GM21390 (cell line): ENCODE measurements around the gene APOC1.
"Not testable (repeated sequence)": the region's sequence is repeated elsewhere in the genome, so short reads cannot be mapped to it uniquely, and the experiment has no call there.

Experiments
- ATAC-seq: cut with Tn5 transposase; IDR thresholded peaks from one replicate; pipeline ENCODE4 v1.9.1; 2021; ENCODE audit not compliant: unreplicated experiment

APOC1 gene

DNA sequence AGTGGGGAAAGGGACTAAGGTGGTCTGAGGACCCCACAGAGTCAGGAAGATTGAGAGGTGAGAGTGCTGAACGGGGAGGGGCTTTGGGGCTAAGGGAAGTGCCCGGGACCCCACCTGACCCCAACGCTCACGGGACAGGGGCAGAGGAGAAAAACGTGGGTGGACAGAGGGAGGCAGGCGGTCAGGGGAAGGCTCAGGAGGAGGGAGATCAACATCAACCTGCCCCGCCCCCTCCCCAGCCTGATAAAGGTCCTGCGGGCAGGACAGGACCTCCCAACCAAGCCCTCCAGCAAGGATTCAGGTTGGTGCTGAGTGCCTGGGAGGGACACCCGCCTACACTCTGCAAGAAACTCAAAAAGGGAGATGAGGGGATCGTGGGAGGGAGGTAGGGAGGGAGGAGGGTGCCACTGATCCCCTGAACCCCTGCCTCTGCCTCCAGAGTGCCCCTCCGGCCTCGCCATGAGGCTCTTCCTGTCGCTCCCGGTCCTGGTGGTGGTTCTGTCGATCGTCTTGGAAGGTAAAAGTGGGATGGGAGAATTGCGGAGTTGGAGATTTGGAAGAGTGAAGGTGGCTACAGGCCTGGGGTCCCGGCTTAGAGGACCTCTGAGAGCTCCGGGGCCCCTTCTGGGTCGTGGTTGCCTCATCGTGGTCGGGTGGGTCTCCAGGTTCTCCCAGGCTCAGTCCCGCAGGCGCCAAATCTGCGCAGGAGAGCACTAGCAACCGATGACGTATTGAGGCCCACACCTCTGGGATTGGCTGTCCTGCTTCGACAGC, at the start of gene APOC1:
APOC1 (plus strand) TSS at position 176 of the 774 bp plus-strand sequence; CDS start at position 460, 284 bp downstream.
- not testable (repeated sequence) for ATAC-seq

DNA sequence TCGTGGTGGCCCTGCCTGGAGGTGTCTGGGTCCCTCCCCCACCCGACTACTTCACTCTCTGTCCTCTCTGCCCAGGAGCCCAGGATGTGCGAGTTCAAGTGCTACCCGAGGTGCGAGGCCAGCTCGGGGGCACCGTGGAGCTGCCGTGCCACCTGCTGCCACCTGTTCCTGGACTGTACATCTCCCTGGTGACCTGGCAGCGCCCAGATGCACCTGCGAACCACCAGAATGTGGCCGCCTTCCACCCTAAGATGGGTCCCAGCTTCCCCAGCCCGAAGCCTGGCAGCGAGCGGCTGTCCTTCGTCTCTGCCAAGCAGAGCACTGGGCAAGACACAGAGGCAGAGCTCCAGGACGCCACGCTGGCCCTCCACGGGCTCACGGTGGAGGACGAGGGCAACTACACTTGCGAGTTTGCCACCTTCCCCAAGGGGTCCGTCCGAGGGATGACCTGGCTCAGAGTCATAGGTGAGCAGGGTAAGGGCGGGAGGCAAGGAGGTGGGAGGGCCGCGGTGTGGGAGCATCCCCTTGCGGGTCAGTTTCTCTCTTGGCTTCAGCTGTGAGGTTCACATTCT, 49.1 kb upstream of the APOC1 start:
- ATAC-seq = no peak

DNA sequence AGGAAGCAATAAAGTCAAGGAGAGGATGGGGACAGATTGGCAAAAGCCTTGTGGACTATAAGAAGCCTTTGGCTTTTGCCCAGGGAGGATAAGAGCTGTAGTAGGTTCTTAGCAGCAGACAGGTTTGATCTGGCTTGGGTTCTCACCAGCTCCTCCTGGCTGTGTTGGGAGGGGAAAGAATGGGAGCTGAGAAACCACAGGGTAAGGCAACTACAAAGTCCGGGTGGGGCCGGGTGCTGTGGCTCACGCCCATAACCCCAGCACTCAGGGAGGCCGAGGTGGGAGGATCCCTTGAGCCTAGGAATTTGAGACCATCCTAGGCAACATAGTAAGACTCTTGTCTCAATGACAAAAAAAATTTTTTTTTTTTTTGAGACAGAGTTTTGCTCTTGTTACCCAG, 47.7 kb upstream of the APOC1 start:
- ATAC-seq = no peak

DNA sequence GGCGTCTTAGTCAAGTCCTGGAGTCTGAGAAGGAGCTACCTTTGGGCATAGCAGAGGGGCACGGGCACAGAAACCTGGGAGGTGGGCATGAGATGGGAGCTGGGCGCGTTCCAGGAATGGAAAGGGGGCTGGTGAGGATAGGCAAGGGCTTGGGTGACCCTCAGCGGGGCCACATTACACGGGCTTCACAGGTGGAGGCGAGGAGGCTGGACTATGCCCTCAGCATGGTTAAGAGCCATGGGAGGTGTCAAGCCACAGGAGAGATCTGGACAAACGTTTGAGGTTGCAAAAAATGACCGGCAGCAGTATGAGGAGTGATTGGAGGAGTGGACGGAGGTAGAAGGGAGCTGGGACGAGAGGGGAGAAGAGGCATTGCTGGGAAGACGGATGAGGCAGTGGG, 46.8 kb upstream of the APOC1 start:
- ATAC-seq = no peak

DNA sequence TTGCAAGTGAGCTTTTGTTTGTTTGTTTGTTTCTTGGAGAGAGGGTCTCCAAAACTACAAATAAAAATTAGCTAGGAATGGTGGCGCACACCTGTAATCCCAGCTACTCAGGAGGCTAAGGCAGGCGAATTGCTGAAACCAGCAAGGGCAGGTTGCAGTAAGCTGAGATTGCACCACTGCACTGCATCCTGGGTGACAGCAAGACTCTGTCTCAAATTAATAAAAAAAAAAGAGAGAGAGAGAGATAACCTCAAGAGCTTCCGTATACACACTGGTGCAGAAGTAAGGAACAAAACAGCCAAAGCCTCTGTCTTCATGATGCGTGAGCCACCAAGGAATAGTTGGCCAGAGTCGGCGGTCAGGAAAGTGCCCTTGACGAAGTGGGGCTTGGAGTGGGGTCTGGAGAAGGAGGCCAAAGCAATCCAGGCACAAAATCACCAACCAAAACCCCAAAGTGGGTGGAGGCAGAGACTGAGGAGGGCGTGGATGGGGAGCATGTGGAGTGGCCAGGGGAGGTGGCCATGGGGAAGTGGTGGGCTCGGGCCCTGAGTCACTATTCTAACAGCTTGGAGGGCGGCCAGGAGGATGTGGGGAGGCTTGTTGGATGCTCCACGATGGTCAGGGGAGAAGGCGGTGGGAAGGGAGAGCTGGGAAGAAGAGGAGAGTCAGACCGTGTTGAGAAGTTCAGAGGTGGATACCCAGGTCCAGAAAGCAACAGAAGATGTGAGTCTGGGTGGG, 44.5 kb upstream of the APOC1 start:
- ATAC-seq = no peak

DNA sequence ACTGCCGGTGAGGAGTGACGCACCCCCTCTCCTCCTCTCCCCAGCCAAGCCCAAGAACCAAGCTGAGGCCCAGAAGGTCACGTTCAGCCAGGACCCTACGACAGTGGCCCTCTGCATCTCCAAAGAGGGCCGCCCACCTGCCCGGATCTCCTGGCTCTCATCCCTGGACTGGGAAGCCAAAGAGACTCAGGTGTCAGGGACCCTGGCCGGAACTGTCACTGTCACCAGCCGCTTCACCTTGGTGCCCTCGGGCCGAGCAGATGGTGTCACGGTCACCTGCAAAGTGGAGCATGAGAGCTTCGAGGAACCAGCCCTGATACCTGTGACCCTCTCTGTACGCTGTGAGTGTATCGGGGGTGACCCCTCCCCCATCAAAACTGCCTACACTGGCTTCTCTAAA, 42.6 kb upstream of the APOC1 start:
- no peak for ATAC-seq

DNA sequence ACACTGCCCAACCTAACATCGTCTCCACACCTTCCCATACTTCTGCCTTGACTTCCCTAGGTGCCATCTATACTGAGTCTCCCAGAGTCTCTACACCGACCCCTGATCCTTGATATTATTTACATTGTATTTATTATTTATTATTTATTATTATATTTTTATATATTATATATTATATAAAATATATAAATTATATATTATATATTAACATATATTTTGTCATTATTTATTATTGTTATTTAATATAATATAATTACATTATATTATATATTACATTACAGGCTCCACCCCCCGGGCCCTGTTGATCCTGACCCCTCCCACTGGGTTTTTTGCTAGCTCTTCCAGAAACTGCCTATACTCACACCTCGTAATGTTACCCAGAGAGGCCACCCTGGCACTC, 41.7 kb upstream of the APOC1 start:
- ATAC-seq = no peak

DNA sequence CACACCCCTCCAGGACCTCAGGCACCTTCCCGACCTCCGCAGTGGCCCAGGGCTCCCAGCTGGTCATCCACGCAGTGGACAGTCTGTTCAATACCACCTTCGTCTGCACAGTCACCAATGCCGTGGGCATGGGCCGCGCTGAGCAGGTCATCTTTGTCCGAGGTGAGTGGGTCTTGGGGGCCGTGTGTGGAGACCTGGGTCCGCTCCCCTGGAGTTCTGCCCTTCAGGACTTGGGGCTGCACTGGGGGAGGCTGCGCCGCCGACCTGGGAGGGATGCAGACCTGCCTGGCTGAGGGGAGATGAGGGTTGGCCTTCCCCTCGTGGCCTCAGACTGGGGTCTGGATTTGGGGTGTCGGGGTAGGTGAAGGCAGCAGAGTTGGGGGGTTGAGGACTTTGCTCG, 40.1 kb upstream of the APOC1 start:
- no peak for ATAC-seq

DNA sequence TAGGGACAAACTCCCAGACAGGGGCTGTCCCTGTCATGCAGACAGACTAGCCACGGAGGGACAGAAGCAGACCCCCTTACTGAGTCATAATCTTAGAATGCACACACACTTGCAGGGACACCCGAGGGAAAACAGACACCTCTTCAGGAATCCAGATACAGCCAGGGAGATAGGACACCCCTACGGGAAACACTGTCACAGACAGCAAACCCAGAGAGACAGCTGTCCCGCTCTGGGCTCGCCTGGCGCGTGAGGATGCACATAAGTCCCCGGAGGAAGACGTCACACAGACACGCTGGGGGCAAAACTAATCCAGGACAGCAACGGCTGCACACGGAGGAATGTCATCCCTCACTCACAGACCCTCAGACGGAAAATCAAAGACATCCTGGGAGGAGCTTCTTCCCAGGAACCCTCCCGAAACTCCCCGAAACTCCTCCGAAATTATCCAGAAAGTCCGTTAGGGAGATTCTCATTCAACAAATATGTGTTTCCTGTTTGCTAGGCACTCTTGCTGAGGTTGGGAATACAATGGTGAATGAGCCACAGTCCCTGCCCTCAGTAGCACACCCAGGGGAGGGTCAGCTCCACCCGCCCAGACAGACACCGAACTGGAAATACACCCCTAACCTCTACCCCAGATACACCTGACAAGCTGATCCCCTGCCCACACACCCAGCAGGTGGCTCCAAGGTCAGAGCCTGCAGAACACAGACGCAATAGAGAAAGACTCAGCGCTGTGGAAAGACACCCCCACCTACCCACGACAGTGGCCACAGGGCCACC, 38.5 kb upstream of the APOC1 start:
- ATAC-seq = no peak

DNA sequence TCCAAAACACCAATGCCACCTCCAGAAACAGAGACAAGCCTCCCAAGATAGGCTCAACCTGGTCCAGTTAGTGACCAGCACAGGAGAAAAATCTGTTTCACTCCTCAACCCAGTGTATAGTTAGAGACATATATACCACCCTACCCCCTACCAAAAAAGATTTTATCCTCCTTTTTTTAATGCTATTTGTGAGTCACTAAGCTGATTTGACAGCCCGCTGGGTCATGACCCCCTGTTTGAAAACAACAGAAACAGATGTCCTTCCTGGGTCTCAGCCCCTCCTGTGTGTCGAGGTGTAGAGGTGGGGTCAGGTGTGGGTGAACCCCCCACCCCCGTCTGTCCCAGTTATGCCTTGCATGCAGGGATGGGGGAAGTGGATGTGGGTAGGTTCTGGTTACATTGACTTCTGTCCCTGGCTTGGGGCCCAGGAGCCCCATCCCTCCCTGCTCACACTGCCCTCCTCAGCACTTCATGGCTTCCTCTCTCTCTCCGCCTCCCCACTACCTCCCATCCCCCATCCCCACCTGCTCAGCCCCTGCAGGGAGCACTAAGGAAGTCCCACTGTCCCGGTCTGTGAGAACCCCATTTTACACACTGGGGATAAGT, 37.4 kb upstream of the APOC1 start:
- ATAC-seq = no peak

DNA sequence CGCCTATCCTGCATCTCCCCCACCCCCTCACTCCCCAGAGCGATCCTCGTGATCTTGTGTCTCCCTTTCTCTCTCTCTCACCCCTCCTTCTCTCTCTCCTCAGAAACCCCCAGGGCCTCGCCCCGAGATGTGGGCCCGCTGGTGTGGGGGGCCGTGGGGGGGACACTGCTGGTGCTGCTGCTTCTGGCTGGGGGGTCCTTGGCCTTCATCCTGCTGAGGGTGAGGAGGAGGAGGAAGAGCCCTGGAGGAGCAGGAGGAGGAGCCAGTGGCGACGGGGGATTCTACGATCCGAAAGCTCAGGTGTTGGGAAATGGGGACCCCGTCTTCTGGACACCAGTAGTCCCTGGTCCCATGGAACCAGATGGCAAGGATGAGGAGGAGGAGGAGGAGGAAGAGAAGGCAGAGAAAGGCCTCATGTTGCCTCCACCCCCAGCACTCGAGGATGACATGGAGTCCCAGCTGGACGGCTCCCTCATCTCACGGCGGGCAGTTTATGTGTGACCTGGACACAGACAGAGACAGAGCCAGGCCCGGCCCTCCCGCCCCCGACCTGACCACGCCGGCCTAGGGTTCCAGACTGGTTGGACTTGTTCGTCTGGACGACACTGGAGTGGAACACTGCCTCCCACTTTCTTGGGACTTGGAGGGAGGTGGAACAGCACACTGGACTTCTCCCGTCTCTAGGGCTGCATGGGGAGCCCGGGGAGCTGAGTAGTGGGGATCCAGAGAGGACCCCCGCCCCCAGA, 36.1 kb upstream of the APOC1 start:
- ATAC-seq = no peak

DNA sequence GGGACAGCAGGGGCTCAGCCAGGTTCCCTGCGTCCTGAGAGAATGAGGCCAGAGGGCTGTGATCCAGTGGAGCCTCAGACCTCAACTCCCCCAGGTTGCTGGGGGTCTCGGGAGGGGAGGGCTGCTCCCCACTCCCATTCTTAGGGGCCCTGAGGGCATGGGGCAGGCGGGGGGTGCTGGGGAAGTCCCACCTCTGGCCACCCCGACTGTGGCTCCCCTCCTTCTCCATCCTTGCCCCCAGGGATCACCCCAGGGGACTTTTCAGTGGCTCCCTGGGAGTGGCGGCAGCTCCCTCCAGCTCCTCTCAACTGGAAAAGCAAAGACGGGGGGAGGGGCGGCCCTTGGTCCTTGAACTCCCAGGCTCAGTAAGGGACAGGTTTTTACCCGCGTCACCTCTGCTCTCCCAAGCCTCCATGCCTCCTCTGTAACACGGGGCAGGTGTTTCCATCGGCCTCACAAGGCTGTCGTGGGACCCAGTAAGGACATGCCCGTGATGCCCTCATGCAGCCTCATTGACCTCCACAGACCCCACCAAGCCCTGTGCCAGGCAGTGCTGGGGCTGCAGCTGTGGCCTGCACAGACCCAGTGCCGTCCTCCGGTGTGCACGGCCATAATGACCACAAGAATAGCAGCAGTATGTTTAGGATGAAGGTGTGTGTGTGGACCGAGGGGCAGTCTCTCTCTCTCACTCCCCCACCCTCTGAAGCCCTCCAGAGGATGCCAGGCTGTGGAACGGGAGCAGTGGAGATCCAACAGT, 34.9 kb upstream of the APOC1 start:
- no peak for ATAC-seq

DNA sequence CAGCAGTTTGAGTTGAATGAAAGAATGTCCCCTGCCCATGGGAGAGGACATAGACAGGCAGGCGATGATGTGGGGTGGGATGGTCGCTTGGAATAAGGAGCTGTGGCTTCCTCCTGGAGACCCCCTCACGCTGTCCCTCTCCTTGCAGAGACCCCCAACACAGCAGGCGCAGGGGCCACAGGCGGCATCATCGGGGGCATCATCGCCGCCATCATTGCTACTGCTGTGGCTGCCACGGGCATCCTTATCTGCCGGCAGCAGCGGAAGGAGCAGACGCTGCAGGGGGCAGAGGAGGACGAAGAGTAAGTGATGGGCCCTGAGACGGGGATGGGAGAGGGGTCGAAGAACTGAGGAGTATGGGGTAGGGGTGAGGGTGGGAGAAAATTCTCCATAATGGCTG, 32.3 kb upstream of the APOC1 start:
- no peak for ATAC-seq

DNA sequence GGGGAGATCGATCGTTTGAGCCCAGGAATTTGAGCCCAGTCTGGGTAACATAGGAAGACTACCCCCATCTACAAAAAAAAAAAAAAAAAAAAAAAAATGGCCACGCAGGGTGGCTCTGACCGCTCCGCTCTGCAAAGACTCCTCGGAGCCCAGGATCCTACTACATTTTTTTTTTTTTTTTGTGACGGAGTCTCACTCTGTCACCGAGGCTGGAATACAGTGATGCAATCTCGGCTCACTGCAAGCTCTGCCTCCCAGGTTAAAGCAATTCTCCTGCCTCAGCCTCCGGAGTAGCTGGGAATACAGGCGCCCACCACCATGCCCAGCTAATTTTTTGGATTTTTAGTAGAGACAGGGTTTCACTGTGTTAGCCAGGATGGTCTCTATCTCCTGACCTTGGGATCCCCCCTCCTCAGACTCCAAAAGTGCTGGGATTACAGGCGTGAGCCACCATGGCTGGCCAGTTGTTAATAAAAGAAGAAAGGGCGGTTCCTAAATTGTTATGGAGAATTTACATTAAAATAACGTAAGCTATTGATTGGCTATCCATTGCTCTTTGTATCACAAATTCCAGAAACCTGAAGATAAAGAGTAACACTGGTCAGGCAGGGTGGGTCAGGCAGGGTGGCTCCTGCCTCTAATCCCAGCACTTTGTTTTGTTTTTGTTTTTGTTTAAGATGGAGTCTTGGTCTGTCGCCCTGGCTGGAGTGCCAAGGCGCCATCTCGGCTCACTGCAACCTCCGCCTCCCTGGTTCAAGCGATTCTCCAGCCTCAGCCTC, 31.6 kb upstream of the APOC1 start:
- ATAC-seq = not testable (repeated sequence)

DNA sequence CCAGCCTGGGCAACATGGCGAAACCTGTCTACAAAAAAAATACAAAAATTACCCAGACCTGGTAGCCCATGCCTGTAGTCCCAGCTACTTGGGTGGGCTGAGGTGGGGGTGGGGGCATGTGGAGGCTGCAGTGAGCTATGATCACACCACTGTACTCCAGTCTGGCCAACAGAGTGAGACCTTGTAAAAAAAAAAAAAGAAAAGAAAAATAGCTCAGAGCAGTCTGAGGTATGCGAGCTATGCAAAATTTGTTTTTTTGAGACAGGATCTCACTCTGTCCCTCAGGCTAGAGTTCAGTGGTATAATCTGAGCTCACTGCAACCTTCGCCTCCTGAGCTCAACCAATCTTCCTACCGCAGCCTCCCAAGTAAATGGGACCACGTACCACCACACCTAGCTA, 30.5 kb upstream of the APOC1 start:
- no peak for ATAC-seq

DNA sequence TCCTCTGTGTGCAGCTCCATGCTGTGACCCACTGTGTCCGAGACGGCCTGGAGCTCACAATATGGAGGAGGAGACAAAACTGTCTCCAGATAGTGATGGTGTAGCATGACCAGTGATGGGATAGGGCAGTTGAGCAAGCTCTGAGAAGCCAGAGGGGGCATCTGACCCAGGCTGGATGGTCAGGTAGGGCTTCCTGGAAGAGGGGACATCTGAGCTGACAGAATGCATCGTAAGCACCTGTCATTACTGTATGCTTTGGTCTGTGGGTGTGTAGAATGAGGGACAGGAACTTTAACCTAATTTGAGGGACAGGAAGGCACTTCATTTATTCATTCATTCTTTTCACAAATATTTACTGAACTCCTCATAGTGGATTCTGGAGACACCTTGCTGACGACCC, 29.8 kb upstream of the APOC1 start:
- ATAC-seq = no peak

DNA sequence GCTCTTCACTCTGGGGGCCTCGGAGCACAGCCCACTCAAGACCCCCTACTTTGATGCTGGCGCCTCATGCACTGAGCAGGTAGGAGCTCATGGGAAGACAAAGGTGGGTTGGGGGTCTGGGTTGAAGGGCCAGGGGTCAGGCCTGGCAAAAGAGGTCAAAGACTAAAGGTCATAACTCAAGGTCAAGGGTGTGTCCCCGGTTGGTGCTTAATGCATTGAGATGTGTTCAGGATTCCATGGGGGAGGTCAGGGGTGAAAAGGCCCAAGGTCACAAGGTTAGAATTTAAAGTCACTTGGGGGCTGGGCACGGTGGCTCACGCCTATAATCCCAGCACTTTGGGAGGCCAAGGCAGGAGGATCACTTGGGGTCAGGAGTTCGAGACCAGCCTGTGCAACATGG, 28.3 kb upstream of the APOC1 start:
- no peak for ATAC-seq

DNA sequence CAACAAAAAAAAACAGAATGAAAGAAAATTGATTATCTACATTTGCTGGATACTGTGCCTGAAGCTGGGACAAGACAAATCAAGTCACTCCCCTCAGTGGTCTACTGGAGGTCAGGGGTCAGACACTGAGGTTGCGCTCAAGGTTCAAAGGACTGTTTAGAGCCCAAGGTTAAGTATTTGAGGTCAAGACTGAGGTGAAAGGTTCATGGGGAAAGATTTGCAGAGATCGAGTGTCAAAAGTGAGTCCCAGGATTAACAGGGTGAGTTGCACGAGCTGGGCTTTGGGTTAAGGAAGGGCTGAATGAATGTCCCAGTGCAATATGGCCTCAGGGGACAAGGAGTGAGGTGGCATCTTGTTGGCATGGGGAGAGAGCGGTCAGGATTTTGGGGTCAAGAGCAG, 26.8 kb upstream of the APOC1 start:
- no peak for ATAC-seq

DNA sequence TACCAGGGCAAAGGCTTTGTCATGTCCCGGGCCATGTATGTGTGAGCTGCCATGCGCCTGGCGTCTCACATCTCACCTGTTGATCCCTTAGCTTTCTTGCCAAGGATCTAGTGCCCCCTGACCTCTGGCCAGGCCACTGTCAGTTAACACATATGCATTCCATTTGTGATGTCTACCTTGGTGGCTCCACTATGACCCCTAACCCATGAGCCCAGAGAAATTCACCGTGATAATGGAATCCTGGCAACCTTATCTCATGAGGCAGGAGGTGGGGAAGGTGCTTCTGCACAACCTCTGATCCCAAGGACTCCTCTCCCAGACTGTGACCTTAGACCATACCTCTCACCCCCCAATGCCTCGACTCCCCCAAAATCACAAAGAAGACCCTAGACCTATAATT, 26.1 kb upstream of the APOC1 start:
- ATAC-seq = not testable (repeated sequence)
